GM23338 (cell line): ENCODE results near the gene ZNF492. TPM values are rescaled to one million over a fixed set of nuclear protein-coding genes. Genes with fewer than 3 reads are reported as not detected.

Source experiments
- ATAC-seq: fragments of 200-7000 bp; cut with Tn5 transposase; 3 replicates; pipeline ENCODE4 v1.9.1; 2020
- DNase-seq: peaks from one replicate; pipeline ENCODE4 v3.0.0-alpha.2; 2015; ENCODE audit warnings: low spot score
- H2AFZ ChIP-seq: fragments of 200-600 bp; sonication (generic); 2 replicates; pipeline ENCODE4 v1.8.0; 2016; ENCODE audit warnings: antibody characterized with exemption, mild to moderate bottlenecking, moderate library complexity
- H3F3A ChIP-seq: fragments of 200-600 bp; sonication (generic); replicated peaks from 2 replicates; pipeline ENCODE4 v1.8.0; 2017; ENCODE audit warnings: antibody characterized with exemption, mixed run types, low read depth
- H3K27ac ChIP-seq: fragments of 200-600 bp; sonication (generic); 2 replicates; pipeline ENCODE4 v1.6.1; 2016; ENCODE audit warnings: low read depth
- H3K27me3 ChIP-seq: fragments of 200-600 bp; sonication (generic); 2 replicates; pipeline ENCODE4 v1.8.0; 2016; ENCODE audit warnings: mild to moderate bottlenecking, mixed run types, moderate library complexity; ENCODE audit not compliant: insufficient read depth
- H3K36me3 ChIP-seq: fragments of 200-600 bp; sonication (generic); 2 replicates; pipeline ENCODE4 v1.8.0; 2016; ENCODE audit warnings: mild to moderate bottlenecking; ENCODE audit not compliant: insufficient read depth
- H3K4me1 ChIP-seq: fragments of 200-600 bp; sonication (generic); 2 replicates; pipeline ENCODE4 v1.8.0; 2016; ENCODE audit warnings: mild to moderate bottlenecking, moderate library complexity; ENCODE audit not compliant: insufficient read depth
- H3K4me2 ChIP-seq: fragments of 200-600 bp; sonication (generic); 2 replicates; pipeline ENCODE4 v1.7.1; 2017; ENCODE audit warnings: mixed run types
- H3K4me3 ChIP-seq: fragments of 200-600 bp; sonication (generic); 2 replicates; pipeline ENCODE4 v1.6.1; 2016; ENCODE audit warnings: mixed run types
- H3K79me2 ChIP-seq: fragments of 200-600 bp; sonication (generic); replicated peaks from 2 replicates; pipeline ENCODE4 v1.8.0; 2017; ENCODE audit warnings: mild to moderate bottlenecking; ENCODE audit not compliant: insufficient read depth
- H3K9me2 ChIP-seq: fragments of 200-600 bp; sonication (generic); 2 replicates; pipeline ENCODE4 v1.8.0; 2017; ENCODE audit not compliant: insufficient read depth
- H4K20me1 ChIP-seq: fragments of 200-600 bp; sonication (generic); replicated peaks from 2 replicates; pipeline ENCODE4 v1.8.0; 2017; ENCODE audit warnings: mild to moderate bottlenecking; ENCODE audit not compliant: insufficient read depth
- H3K27ac Mint-ChIP-seq: 2 replicates; pipeline ENCODE4 v1.8.0; 2020; ENCODE audit warnings: inconsistent platforms, mild to moderate bottlenecking, moderate library complexity, mixed read lengths
- H3K27me3 Mint-ChIP-seq: 3 replicates; pipeline ENCODE4 v1.8.0; 2022; ENCODE audit warnings: low read depth, mild to moderate bottlenecking, moderate library complexity, mixed read lengths, inconsistent platforms; ENCODE audit not compliant: insufficient read depth, poor library complexity
- H3K36me3 Mint-ChIP-seq: 3 replicates; pipeline ENCODE4 v1.8.0; 2021; ENCODE audit warnings: low read depth, mild to moderate bottlenecking, inconsistent platforms, moderate library complexity, mixed read lengths
- H3K4me1 Mint-ChIP-seq: 3 replicates; pipeline ENCODE4 v1.8.0; 2020; ENCODE audit warnings: mild to moderate bottlenecking, inconsistent platforms, mixed read lengths
- H3K4me3 Mint-ChIP-seq: 3 replicates; pipeline ENCODE4 v1.8.0; 2021; ENCODE audit warnings: moderate library complexity, mild to moderate bottlenecking, inconsistent platforms, mixed read lengths
- H3K9me3 Mint-ChIP-seq: 3 replicates; pipeline ENCODE4 v1.8.0; 2020; ENCODE audit warnings: moderate library complexity, mild to moderate bottlenecking, inconsistent platforms, mixed read lengths
- CREB1 ChIP-seq: fragments of 250-450 bp; sonication (Bioruptor Pico); IDR thresholded peaks from 2 replicates; pipeline ENCODE4 v1.5.0; 2020; ENCODE audit warnings: low read depth, mild to moderate bottlenecking, moderate library complexity
- CTCF ChIP-seq, 2 experiments: fragments of 200-600 bp in 1 of 2; sonication (generic) in 1 of 2; conservative IDR thresholded peaks; 2 replicates each; pipeline versions ENCODE4 v1.5.1 to v1.6.1; 2016 to 2017; ENCODE audit warnings: antibody characterized with exemption in 2 of 2, low read depth in 2 of 2, mild to moderate bottlenecking in 2 of 2, moderate library complexity in 1 of 2
- EZH2 ChIP-seq: fragments of 200-600 bp; sonication (generic); IDR thresholded peaks from one replicate; pipeline ENCODE4 v1.8.0; 2017; ENCODE audit warnings: antibody characterized with exemption, mild to moderate bottlenecking, low read depth; ENCODE audit not compliant: unreplicated experiment
- EZH2phosphoT487 ChIP-seq: fragments of 200-600 bp; sonication (generic); IDR thresholded peaks from one replicate; pipeline ENCODE4 v1.8.1; 2018; ENCODE audit warnings: antibody characterized with exemption; ENCODE audit not compliant: unreplicated experiment
- JUNB ChIP-seq: IDR thresholded peaks from one replicate; pipeline ENCODE4 v1.6.1; 2016; ENCODE audit warnings: antibody characterized with exemption; ENCODE audit not compliant: unreplicated experiment
- NANOG ChIP-seq: IDR thresholded peaks from 2 replicates; pipeline ENCODE4 v1.6.1; 2016; ENCODE audit warnings: antibody characterized with exemption, borderline replicate concordance
- POLR2AphosphoS5 ChIP-seq: IDR thresholded peaks from 2 replicates; pipeline ENCODE4 v1.6.1; 2016; ENCODE audit warnings: antibody characterized with exemption, low read depth
- REST ChIP-seq: IDR thresholded peaks from one replicate; pipeline ENCODE4 v1.6.1; 2018; ENCODE audit warnings: antibody characterized with exemption; ENCODE audit not compliant: unreplicated experiment
- STAT1 ChIP-seq: IDR thresholded peaks from one replicate; pipeline ENCODE4 v1.6.1; 2016; ENCODE audit warnings: antibody characterized with exemption; ENCODE audit not compliant: unreplicated experiment
- ZNF114 ChIP-seq: fragments of 250-450 bp; sonication (Bioruptor Pico); IDR thresholded peaks from 2 replicates; pipeline ENCODE4 v1.5.0; 2020; ENCODE audit warnings: mild to moderate bottlenecking, moderate library complexity
- ZNF331 ChIP-seq: fragments of 250-450 bp; sonication (Bioruptor Pico); IDR thresholded peaks from 2 replicates; pipeline ENCODE4 v1.5.0; 2020; ENCODE audit warnings: low read depth, mild to moderate bottlenecking, moderate library complexity
- ZNF462 ChIP-seq: fragments of 250-450 bp; sonication (Bioruptor Pico); IDR thresholded peaks from 2 replicates; pipeline ENCODE4 v1.5.0; 2020; ENCODE audit warnings: mild to moderate bottlenecking, moderate library complexity
- polyA plus RNA-seq: library from polyadenylated mRNA; unstranded; fragments of >200 nt; fragmentation: Nextera tagmentation; extraction: Ambion mirVana; gene quantifications from 2 replicates; pipeline ENCODE4 v1.2.1, GENCODE V29; 2016
- total RNA-seq: library from RNA; depleted of rRNA; stranded (reverse); fragments of >200 nt; shearing (Covaris generic); gene quantifications from 2 replicates; pipeline ENCODE4 v1.2.3, GENCODE V29; 2014
- TF ChIP-seq, protein P1 (sequence below): IDR thresholded peaks from 2 replicates; pipeline ENCODE4 v1.6.1; 2016; ENCODE audit warnings: antibody characterized with exemption

ZNF492 gene
- total and polyA plus RNA-seq, 2 experiments from 2014 or later, result 0.21 to 0.26 TPM

DNA sequence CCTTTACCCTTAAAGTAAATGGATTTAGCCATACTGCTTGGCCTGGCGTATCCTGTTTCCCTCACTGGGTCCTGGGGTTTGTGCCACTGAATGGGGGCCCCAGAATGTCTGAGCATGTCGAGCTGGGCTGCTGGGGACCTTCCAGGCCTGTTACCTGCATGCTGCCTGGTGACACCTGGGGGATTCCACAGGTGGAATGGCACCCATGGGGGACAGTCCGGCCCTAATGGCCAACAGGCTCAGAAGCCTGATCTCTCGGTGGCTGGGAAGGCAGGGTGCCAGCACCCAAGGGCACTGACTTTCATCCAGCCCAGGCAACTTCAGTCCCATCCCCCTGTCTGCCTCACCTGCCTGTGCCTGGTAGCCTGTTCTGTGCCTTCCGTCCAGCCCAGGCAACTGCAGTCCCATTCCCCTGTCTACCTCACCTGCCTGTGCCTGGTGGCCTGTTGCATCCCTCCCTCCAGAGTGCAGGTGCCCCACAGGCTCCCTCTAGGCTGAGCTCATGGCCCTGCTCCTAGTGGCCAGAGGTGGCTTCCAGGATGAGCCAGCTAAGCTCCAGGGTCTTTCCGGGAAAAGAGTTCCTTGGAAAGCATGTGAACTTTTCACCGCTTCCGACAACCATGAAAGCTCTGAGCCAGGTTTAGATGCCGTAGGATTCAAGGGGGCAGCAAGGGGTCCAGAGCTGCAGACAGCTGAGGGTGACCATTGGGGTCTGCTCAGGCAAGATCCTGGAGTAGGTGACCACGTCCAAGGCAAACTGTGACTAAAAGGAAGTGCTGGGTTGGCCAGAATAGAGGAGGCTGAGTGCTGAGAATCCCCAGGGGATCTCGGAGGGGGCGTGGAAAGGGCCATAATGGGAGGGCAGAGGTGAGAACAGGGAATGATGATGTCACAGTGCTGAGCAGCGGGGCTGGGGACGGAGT lies 30.3 kb upstream of the ZNF492 start:
- Mint-ChIP-seq H3K36me3 (peaks cover 50% of the 10 kb centered on the region), H3K4me3 (no peak overlapping the region), H3K27ac (no peak overlapping the region), H3K27me3 (peaks cover 11% of the 10 kb centered on the region), H3K9me3 (peaks cover 95% of the 10 kb centered on the region), H3K4me1 (no peaks in the 10 kb centered on the region)
- Histone ChIP-seq H3K36me3 (no peaks in the 10 kb centered on the region), H3K4me1 (no peaks in the 10 kb centered on the region), H3K27me3 (no peaks in the 10 kb centered on the region), H3K4me3 (no peak overlapping the region), H3K4me2 (no peak overlapping the region), H4K20me1 (no peaks in the 10 kb centered on the region), H3F3A (no peaks in the 10 kb centered on the region), H2AFZ (no peak overlapping the region), H3K79me2 (no peaks in the 10 kb centered on the region), H3K27ac (no peak overlapping the region), H3K9me2 (no peaks in the 10 kb centered on the region)
- no peak for ATAC-seq
- TF ChIP-seq ZNF462 (CRISPR knock-in tag), result no peak
- TF ChIP-seq EZH2, result no peak
- TF ChIP-seq ZNF114, result no peak
- no peak for TF ChIP-seq ZNF331 (CRISPR knock-in tag)
- no peak for TF ChIP-seq JUNB
- no peak for TF ChIP-seq EZH2phosphoT487
- no peak for TF ChIP-seq CREB1 (CRISPR knock-in tag)
- TF ChIP-seq POLR2AphosphoS5, result no peak
- TF ChIP-seq NANOG, result no peak
- TF ChIP-seq REST, result no peak
- TF ChIP-seq, protein P1, sequence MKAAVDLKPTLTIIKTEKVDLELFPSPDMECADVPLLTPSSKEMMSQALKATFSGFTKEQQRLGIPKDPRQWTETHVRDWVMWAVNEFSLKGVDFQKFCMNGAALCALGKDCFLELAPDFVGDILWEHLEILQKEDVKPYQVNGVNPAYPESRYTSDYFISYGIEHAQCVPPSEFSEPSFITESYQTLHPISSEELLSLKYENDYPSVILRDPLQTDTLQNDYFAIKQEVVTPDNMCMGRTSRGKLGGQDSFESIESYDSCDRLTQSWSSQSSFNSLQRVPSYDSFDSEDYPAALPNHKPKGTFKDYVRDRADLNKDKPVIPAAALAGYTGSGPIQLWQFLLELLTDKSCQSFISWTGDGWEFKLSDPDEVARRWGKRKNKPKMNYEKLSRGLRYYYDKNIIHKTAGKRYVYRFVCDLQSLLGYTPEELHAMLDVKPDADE, result no peak
- TF ChIP-seq STAT1, result no peak
- no peak for TF ChIP-seq CTCF (conservative IDR thresholded peaks at IDR 0.05; ENCODE audit: low read depth in 2 of 2)
- no peak for DNase-seq
